ENCODE measurements around the gene DMRT3.
"Not testable (repeated sequence)": the region's sequence is repeated elsewhere in the genome, so short reads cannot be mapped to it uniquely, and the experiment has no call there.

Gene DMRT3

GRCh38 chr9:998299-999110 lies 22.1 kb downstream of the DMRT3 start:
- DNase-seq (ENCODE audit: low spot score), result not testable (repeated sequence)

- DNase-seq (ENCODE audit: low spot score), result no peak
Measured at GRCh38 chr9:1001838-1002237, 25.4 kb downstream of the DMRT3 start.

GRCh38 chr9:1002678-1003077 lies 26.2 kb downstream of the DMRT3 start:
- DNase-seq (ENCODE audit: low spot score), result no peak

DNA sequence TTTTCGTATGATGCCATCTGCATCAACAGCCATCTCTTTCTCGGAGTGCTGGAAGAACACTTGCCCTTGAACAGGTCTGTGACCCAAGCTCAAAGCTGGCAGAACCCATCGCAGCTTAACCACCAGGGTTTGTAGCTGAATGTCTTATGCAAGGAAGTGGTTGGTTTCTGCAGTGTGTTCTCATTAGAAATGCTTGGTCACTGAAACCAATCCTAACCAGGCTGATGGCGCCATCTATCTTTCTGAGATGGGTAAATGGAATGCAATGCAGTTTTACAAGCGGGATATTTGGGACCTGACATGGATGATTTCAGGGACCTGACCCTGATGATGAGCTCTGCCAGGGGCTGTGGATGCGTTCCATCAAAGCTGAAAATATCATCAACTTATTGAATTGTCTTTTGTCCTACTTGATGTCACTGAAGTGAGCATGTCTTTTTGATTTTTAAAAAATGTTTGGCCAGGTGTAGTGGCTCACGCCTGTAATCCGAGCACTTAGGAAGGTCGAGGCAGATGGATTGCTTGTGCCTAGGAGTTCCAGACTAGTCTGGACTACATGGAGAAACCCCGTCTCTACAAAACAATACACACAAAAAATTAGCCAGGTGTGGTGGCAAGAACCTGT lies 28.7 kb downstream of the DMRT3 start:
- DNase-seq (ENCODE audit: low spot score), result no peak

GRCh38 chr9:1007312-1007711 lies 30.9 kb downstream of the DMRT3 start:
- DNase-seq (ENCODE audit: low spot score), result no peak

GRCh38 chr9:1008216-1008615 lies 31.8 kb downstream of the DMRT3 start:
- DNase-seq (ENCODE audit: low spot score), result no peak

DNA sequence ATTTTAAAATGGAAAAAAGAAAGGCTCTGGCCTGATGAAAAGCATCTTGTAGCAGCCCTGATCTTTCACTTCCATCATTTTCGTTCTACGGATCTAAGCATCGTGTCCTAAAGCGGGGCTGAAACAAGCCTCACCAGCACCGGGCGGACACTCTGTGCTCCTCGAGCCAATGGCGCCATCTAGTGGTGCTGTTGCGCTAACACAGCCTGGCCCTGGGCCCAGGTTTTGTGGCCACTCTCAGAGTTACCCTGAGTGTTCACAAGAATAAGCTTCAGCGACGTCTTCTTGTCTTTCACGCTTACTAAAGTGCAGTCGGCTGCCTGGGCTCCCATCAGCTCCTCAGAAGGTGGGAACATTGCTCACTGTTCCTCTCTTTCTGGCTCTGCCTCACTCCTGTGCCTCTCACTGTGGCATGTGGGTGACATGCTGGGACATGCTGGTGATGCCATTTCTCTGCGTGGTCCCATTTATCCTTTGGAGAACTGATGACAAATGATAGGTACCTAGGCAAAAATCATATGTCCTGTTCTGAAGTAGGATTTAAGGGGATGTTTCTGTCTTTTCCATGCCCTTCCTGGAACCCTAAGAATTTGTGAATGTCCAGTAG lies 32.7 kb downstream of the DMRT3 start:
- peak; percentile 77 for DNase-seq (ENCODE audit: low spot score)

- DNase-seq (ENCODE audit: low spot score), result no peak
Measured at GRCh38 chr9:1013021-1013420, 36.6 kb downstream of the DMRT3 start.

- no peak for DNase-seq (ENCODE audit: low spot score)
Measured at GRCh38 chr9:1014225-1014624, 37.8 kb downstream of the DMRT3 start.

- no peak for DNase-seq (ENCODE audit: low spot score)
Measured at GRCh38 chr9:1014640-1015039, 38.2 kb downstream of the DMRT3 start.

DNA sequence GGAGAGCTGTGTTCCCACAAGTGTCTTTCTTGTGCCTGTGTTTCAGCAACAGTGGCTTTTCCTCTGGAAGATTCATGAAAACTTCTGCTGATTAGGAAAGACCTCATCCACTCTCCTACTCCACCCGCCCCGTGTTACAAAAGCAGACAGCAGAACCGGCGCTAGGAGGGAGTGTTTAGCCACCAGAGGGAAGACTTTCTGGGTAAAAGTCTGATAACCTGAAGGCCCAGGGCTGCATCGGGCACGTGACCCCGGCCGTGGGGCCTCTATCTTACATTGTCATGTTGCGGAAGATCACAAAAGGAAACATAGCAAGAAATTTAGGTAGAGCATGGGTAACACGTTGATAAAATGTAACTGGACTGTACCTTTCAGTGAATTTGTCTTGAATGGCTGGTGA lies 41.7 kb downstream of the DMRT3 start:
- no peak for DNase-seq (ENCODE audit: low spot score)

- DNase-seq (ENCODE audit: low spot score), result no peak
Measured at GRCh38 chr9:1024112-1024511, 47.7 kb downstream of the DMRT3 start.

DNA sequence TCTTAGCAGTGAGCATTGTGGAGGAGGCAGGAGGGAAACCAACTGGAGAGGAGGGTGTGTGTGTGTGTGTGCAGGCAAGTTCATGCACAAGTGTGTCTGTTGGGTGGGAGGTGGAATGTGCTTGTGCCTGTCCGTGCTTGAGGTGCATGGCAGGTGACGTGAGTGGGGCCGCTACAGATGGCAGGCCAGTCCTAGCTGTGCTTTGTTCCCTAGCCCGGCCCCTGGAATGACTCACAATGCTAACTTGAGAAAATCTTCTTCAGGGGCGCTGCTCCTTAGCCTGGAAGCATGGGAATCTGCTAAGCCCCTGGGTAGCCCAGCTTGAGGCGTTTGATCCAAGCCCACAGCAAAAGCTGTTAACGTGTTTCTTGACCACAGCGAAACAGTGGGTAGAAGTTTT lies 48.7 kb downstream of the DMRT3 start:
- no peak for DNase-seq (ENCODE audit: low spot score)

DNA sequence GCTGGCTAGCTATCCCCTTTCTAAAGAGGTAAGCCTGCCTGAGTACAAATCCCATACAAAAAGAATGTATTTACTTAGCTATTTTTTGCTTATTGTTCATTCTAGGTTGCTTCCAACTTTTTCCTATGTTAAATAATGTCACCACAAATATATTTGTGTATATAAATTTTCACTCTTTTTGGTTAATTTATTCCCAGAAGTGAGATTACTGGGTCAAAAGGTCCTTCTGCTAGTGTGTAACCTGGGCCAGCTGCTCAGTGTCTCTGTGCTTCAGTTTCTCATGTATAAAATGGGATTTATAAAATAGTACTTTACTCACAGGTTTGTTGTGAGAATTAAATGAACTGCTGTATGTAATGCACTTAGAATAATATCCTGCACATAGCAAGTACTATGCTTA lies 49.8 kb downstream of the DMRT3 start:
- DNase-seq (ENCODE audit: low spot score), result no peak

DNA sequence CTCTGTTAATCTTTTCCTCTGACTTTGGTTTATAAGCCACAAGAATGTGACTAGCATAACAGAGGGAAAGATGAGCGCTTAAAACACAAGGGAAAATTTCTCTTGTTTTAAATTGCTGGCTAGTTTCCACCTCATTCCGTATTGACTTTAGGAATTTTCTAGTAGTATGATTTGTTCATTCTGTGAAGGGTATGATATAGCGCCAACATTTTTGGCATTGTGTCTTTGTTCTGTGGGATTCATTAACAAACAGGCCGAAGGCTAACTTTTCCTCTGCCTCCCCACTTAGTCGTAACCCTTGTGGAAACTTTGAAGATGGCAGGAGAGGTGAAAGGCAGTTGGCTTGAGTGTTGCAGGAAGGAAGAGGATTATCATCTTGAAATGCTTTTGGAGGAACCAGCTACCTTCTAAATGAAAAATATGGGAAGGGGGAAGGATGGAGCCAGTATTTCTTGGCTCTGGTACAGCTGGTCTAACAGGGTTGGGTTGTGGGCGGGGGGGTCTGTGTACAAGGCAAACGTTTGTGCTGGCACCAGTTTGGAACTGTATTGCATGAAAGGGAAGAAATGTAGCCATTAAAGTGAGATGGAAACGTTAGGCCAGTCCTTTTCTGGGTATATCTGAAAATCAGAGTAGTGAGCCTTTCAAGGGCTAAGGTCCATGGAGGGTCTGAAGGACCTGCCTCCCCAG lies 52.2 kb downstream of the DMRT3 start:
- DNase-seq (ENCODE audit: low spot score), result no peak

DNA sequence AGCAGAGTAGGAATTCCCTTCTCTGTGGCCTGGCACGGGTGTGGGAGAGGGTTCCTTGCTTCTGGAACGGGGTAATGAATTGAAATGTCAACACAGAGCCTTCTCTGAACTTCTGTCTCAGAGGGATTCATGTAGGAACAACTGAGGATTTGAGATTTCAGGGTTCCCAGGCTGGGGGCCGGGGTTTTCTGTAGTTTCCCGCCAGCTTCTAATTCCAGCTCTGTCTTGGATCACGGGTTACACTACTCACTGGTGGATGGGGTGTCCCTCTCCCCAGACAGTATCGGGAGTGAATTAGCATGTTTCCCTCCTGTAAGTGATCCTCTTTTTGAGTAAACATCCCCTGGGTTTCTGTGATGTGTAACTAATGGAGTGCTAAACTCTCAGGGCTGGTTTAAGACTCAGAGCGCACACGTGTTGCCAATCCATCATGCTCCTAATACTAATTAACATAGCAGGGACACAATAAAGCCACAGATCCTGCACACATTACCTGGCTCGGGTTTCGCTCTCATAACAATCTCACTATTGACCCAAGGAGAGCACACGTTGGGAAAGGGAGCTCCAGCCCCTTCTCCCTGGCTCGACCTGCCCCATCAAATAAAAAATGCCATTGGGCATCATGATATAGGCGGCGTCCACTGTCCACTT lies 55.6 kb downstream of the DMRT3 start:
- DNase-seq (ENCODE audit: low spot score), result no peak

- no peak for DNase-seq (ENCODE audit: low spot score)
Measured at GRCh38 chr9:1034271-1034670, 57.8 kb downstream of the DMRT3 start.

DNA sequence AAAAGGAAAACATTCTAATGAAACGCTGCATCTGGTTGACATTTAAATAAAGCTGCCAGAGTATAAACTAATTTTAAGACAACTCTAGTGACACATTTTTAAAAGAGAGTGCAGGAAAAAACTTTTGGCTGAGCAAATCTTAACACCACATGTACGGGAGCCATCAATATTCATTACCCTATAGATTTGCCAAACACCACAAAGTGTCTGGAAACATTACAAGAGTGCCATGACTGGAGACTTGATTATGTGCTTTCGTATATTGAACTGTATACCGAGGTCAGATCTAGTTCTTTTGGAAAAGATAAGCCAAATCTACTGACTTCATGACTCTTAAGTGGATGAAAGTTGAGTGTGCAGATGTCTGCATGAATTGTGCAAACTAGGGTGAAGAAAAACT lies 63.1 kb downstream of the DMRT3 start:
- no peak for DNase-seq (ENCODE audit: low spot score)
